CD4-positive, alpha-beta T cell (primary cell): ENCODE results near the gene ZAP70. TPM values are rescaled to one million over a fixed set of nuclear protein-coding genes. Genes with fewer than 3 reads are reported as not detected.

ENCODE experiments used
- ATAC-seq: fragments of 200-7000 bp; cut with Tn5 transposase; one replicate; pipeline ENCODE4 v1.10.0; 2022; ENCODE audit warnings: mild to moderate bottlenecking; ENCODE audit not compliant: poor library complexity
- CTCF ChIA-PET: fragments of 350-600 bp; sonication (Branson Sonifier 250); formaldehyde crosslinking; loops from one replicate; lab custom pipeline; 2021; ENCODE audit warnings: antibody characterized with exemption, inconsistent platforms; lab: Charles Lee
- POLR2A ChIA-PET: fragments of 350-600 bp; sonication (Branson Sonifier 250); formaldehyde crosslinking; loops from one replicate; lab custom pipeline; 2021; ENCODE audit warnings: antibody characterized with exemption, inconsistent platforms; lab: Charles Lee
- DNase-seq, 14 experiments: peaks; one replicate each; pipeline ENCODE4 v3.0.0-alpha.2; 2013 to 2020; ENCODE audit warnings: mixed read lengths in 2 of 14
- H3K27ac ChIP-seq, 2 donors: one replicate each; pipeline versions ENCODE4 v1.5.1 to v1.7.0; 2013; ENCODE audit warnings: low read length in 2 of 2, low read depth in 1 of 2, mild to moderate bottlenecking in 1 of 2
- H3K27me3 ChIP-seq, 2 experiments: 1 replicate in 1 of 2; 2 replicates in 1 of 2; pipeline versions ENCODE4 v1.6.1 to v1.7.0; 2013; ENCODE audit warnings: low read length in 2 of 2, control low read depth in 1 of 2, mild to moderate bottlenecking in 1 of 2, moderate library complexity in 1 of 2; ENCODE audit not compliant: insufficient read depth in 2 of 2, control insufficient read depth in 1 of 2
- H3K36me3 ChIP-seq: one replicate; pipeline ENCODE4 v1.6.1; 2013; ENCODE audit warnings: low read length, control low read depth; ENCODE audit not compliant: insufficient read depth
- H3K4me1 ChIP-seq: one replicate; pipeline ENCODE4 v1.6.1; 2013; ENCODE audit warnings: low read length, control low read depth; ENCODE audit not compliant: insufficient read depth
- H3K4me3 ChIP-seq: one replicate; pipeline ENCODE4 v1.5.1; 2013; ENCODE audit warnings: mild to moderate bottlenecking, low read length, moderate library complexity
- H3K9me3 ChIP-seq, 2 experiments: 1 replicate in 1 of 2; 2 replicates in 1 of 2; pipeline versions ENCODE4 v1.6.1 to v1.7.0; 2013; ENCODE audit warnings: low read length in 2 of 2, mild to moderate bottlenecking in 2 of 2, control low read depth in 1 of 2, moderate library complexity in 1 of 2; ENCODE audit not compliant: control insufficient read depth in 1 of 2, insufficient read depth in 1 of 2
- H3K27ac Mint-ChIP-seq: one replicate; pipeline ENCODE4 v1.8.0; 2020; ENCODE audit warnings: mixed read lengths
- H3K27me3 Mint-ChIP-seq: one replicate; pipeline ENCODE4 v1.8.0; 2021; ENCODE audit warnings: mixed read lengths
- H3K36me3 Mint-ChIP-seq: one replicate; pipeline ENCODE4 v1.8.0; 2021; ENCODE audit warnings: low read depth, mixed read lengths
- H3K4me1 Mint-ChIP-seq: one replicate; pipeline ENCODE4 v1.8.0; 2021; ENCODE audit warnings: low read depth, mixed read lengths
- H3K4me3 Mint-ChIP-seq: one replicate; pipeline ENCODE4 v1.8.0; 2020; ENCODE audit warnings: mild to moderate bottlenecking, mixed read lengths
- H3K9me3 Mint-ChIP-seq: one replicate; pipeline ENCODE4 v1.8.0; 2020; ENCODE audit warnings: mixed read lengths
- CTCF ChIP-seq: fragments of 200-600 bp; IDR thresholded peaks from one replicate; pipeline ENCODE4 v1.8.0; 2022; ENCODE audit warnings: antibody characterized with exemption, mild to moderate bottlenecking
- intact Hi-C, 2 experiments: fragments of 100-400 bp; cut with DNase I in 1 of 2; cut with micrococcal nuclease in 1 of 2; formaldehyde crosslinking; loops; one replicate each; pipeline versions ENCODE4 v1.15.1 to v1.9.0; 2023 to 2025; cut with DNase I, micrococcal nuclease
- total RNA-seq, 174 experiments: library from RNA in 2 of 174; stranded (reverse) in 2 of 174; gene quantifications; one replicate each; pipeline ENCODE4 v1.2.3 and lab custom pipeline; 2021 to 2026

Gene ZAP70
- total RNA-seq, 2 experiments from 2014 or later, result 440 to 470 TPM

DNA sequence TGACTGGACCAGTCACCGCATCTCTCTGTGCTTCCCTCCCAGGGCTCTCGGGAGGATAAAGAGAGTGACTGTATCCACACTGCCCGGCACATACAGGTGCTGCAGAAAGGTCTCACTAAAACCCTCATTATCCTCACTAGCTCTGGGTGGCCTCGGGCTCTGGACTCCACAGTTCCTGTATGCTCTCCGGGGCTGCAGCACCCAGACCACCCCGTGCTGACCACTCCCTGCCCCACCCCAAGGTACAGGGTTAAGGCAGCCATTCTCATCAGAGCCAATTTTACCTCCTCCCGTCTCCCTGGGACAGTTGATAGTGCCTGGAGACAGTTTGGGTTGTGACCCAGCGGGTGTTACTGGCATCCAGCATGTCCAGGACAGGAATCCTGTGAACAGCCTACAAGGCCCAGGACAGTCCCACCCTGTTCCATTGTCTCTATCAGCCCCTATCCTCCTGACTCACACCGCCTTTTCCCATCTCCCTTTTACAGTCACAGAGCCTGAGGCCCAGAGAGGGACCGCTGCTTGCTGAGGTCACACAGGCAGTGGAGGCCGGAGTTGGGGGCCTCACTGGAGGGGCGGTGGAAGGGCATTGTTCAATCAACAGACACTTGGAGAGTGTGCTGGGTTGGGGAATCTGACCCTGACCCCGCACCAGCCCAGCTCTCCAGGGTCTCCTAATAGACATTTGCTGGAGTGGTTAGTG, 1.7 kb downstream of the ZAP70 start:
- Mint-ChIP-seq H3K4me1 (peaks cover 94% of the 10 kb centered on the region), H3K9me3 (no peaks in the 10 kb centered on the region), H3K27ac (peak overlapping the region; percentile 98), H3K27me3 (no peaks in the 10 kb centered on the region), H3K4me3 (peak overlapping the region; percentile 99), H3K36me3 (peaks cover 68% of the 10 kb centered on the region)
- Histone ChIP-seq H3K9me3 (no peaks in the 10 kb centered on the region), H3K36me3 (peaks cover 36% of the 10 kb centered on the region), H3K27me3 (no peaks in the 10 kb centered on the region), H3K4me3 (peak overlapping the region; percentile 76), H3K4me1 (peaks cover 99% of the 10 kb centered on the region), H3K27ac (peak overlapping the region; percentile 75 to 88)
- no peak for TF ChIP-seq CTCF
- ChIA-PET POLR2A (interaction anchor here (2.7 to 3.7 kb wide), 3 partner anchors 27 to 69 kb away, joined by 18 to 42 read pairs (median 21); partner anchors contain the start of gene COX5B), CTCF (interaction anchor here (1.1 to 2.3 kb wide), 3 partner anchors 12 to 125 kb away, joined by 3 to 15 read pairs (median 4); no protein-coding TSS in a partner anchor)
- no peak for ATAC-seq
- intact Hi-C loops, result loop anchor here (5.0 to 10.0 kb wide), 3 partner anchors 53 to 1110 kb away; partner anchors contain the start of genes ACTR1B (in 1 of the 2) and TMEM131 (in 1 of the 2)
- DNase-seq, result peak in 2 of 14 experiments; percentile 1 to 34

DNA sequence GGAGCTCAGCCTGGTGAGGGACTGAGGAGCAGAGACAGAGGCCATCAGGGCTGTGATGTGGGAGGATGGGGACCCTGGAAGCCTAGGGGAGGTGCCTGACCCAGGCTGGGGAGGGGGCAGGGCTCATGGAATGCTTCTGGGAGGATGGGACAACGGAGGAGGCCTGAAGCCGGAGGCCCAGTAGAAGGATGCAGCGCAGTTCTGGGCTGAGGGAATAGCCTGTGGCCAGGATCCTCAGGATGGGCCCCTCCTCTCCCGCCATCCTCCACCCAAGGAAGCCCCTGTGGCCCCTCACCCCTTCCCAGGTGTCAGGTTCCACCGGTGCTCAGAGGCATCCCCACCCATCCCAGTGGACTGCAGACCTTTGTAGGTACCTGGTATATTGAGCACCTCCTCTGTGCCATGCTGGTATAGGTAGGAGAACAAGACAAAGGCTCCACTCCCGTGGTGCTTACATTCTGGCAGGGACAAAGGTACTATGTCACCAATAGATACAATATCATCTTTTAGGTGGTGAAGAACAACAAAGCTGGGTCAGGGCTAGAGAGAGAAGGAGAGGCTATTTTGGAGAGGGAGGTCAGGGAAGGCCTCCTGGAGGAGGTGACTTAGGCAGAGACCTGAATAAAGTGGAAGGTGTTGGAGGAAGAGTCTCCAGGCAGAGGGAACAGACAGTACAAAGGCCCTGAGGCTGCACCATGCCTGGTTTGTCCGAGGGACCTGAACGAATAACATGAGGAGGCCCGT, 2.7 kb downstream of the ZAP70 start:
- Histone ChIP-seq H3K9me3 (no peaks in the 10 kb centered on the region), H3K36me3 (peaks cover 46% of the 10 kb centered on the region), H3K4me3 (peak overlapping the region; percentile 76), H3K27me3 (no peaks in the 10 kb centered on the region), H3K27ac (peak overlapping the region; percentile 75 to 88), H3K4me1 (peaks cover 97% of the 10 kb centered on the region)
- Mint-ChIP-seq H3K27ac (peak overlapping the region; percentile 98), H3K27me3 (no peaks in the 10 kb centered on the region), H3K36me3 (peaks cover 76% of the 10 kb centered on the region), H3K4me3 (peak overlapping the region; percentile 99), H3K9me3 (no peaks in the 10 kb centered on the region), H3K4me1 (peaks cover 95% of the 10 kb centered on the region)
- CTCF ChIA-PET, result interaction anchor here (1.2 kb wide), 1 partner anchor 8 kb away, joined by 3 read pairs; no protein-coding TSS in a partner anchor
- no peak for TF ChIP-seq CTCF
- intact Hi-C loops, result loop anchor here in 1 of 2 experiments (10.0 kb wide), 2 partner anchors 279 to 1109 kb away; partner anchors contain the start of gene TMEM131
- DNase-seq (peak in 3 of 14 experiments; percentile 3 to 30 (median 5)), ATAC-seq (no peak)
- POLR2A ChIA-PET, result interaction anchor here (2.6 to 3.4 kb wide), 3 partner anchors 24 to 70 kb away, joined by 10 to 20 read pairs (median 14); partner anchors contain the start of genes ACTR1B and COX5B
